ENCODE results near the gene TGFA.

DNA sequence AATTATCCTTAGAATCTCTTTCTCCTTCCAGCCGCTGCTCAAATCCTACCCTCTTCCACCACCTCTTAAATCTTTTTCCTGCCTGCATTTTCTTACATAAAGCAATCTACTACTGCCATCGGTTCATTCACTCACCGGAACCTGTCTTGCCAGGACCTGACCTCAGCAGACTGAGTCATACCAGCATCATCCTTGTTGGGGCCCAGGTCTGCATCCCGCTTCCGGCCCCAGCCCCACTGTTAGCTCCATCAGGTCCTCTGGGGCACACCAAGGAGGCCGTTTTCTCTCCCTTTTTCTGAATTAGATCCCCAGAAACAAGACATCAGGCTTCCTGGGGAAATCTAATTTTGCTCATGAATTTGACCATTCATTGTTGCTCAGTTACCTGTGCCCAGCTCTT, 42.7 kb upstream of the TGFA start:
- TF ChIP-seq, protein P1, sequence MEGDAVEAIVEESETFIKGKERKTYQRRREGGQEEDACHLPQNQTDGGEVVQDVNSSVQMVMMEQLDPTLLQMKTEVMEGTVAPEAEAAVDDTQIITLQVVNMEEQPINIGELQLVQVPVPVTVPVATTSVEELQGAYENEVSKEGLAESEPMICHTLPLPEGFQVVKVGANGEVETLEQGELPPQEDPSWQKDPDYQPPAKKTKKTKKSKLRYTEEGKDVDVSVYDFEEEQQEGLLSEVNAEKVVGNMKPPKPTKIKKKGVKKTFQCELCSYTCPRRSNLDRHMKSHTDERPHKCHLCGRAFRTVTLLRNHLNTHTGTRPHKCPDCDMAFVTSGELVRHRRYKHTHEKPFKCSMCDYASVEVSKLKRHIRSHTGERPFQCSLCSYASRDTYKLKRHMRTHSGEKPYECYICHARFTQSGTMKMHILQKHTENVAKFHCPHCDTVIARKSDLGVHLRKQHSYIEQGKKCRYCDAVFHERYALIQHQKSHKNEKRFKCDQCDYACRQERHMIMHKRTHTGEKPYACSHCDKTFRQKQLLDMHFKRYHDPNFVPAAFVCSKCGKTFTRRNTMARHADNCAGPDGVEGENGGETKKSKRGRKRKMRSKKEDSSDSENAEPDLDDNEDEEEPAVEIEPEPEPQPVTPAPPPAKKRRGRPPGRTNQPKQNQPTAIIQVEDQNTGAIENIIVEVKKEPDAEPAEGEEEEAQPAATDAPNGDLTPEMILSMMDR (IDR thresholded peaks at IDR 0.05; ENCODE audit: low read length) = no peak
- no peak for TF ChIP-seq EZH2 (IDR thresholded peaks at IDR 0.05; ENCODE audit: borderline replicate concordance, low read length)

Measured in OCI-LY1 (cell line).